Measurements from ENCODE around the gene PIP5K1B.

PIP5K1B gene

DNA sequence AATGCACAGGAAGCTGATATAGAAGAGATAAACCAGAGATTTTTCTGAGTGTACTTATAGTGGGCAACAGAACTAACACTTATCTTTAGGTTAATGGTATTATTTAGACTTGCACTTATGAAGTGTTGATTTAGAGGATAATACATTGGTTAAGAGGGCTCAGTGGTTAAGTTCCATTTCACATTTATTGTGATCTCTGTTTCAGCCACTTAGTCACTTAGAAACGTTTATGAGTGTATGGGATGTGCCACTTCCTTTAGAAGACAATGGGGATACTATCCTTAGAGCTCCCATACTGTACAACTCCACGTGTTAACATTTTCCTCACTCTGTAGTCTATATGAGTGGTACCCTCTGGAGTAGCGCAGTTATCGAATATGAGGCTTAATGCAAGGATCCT, 57.5 kb downstream of the PIP5K1B start:
- TF ChIP-seq TCF12 (IDR thresholded peaks at IDR 0.05; ENCODE audit: low read depth), result no peak

GRCh38 chr9:68763104-68763503, 58.1 kb downstream of the PIP5K1B start:
- TF ChIP-seq EP300 (IDR thresholded peaks at IDR 0.05; ENCODE audit: borderline replicate concordance) (no peak), EGR1 (IDR thresholded peaks at IDR 0.05) (no peak), TAF1 (IDR thresholded peaks at IDR 0.05; ENCODE audit: low read depth) (no peak), TEAD4 (IDR thresholded peaks at IDR 0.05) (no peak), CREB1 (IDR thresholded peaks at IDR 0.05; ENCODE audit: low read depth) (no peak), TCF12 (IDR thresholded peaks at IDR 0.05; ENCODE audit: low read depth) (no peak), YY1 (IDR thresholded peaks at IDR 0.05; ENCODE audit: low read depth) (no peak)
- TF ChIP-seq, protein P1, sequence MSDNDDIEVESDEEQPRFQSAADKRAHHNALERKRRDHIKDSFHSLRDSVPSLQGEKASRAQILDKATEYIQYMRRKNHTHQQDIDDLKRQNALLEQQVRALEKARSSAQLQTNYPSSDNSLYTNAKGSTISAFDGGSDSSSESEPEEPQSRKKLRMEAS (IDR thresholded peaks at IDR 0.05), result no peak

- TF ChIP-seq FOXM1 (IDR thresholded peaks at IDR 0.05; ENCODE audit: borderline replicate concordance, low read depth) (no peak), YY1 (IDR thresholded peaks at IDR 0.05; ENCODE audit: low read depth) (no peak)
Observed at GRCh38 chr9:68768619-68769018, 63.6 kb downstream of the PIP5K1B start.

GRCh38 chr9:68769852-68770251, 64.8 kb downstream of the PIP5K1B start:
- no peak for TF ChIP-seq RAD21 (IDR thresholded peaks at IDR 0.05; ENCODE audit: low read depth)
- TF ChIP-seq USF1 (IDR thresholded peaks at IDR 0.05), result no peak
- no peak for TF ChIP-seq TAF1 (IDR thresholded peaks at IDR 0.05; ENCODE audit: low read depth)
- no peak for TF ChIP-seq EGR1 (IDR thresholded peaks at IDR 0.05)
- no peak for TF ChIP-seq ZBTB7A (IDR thresholded peaks at IDR 0.05; ENCODE audit: low read depth)
- TF ChIP-seq CEBPB (IDR thresholded peaks at IDR 0.05), result no peak
- TF ChIP-seq CREB1 (IDR thresholded peaks at IDR 0.05; ENCODE audit: low read depth), result no peak
- TF ChIP-seq, protein P2, sequence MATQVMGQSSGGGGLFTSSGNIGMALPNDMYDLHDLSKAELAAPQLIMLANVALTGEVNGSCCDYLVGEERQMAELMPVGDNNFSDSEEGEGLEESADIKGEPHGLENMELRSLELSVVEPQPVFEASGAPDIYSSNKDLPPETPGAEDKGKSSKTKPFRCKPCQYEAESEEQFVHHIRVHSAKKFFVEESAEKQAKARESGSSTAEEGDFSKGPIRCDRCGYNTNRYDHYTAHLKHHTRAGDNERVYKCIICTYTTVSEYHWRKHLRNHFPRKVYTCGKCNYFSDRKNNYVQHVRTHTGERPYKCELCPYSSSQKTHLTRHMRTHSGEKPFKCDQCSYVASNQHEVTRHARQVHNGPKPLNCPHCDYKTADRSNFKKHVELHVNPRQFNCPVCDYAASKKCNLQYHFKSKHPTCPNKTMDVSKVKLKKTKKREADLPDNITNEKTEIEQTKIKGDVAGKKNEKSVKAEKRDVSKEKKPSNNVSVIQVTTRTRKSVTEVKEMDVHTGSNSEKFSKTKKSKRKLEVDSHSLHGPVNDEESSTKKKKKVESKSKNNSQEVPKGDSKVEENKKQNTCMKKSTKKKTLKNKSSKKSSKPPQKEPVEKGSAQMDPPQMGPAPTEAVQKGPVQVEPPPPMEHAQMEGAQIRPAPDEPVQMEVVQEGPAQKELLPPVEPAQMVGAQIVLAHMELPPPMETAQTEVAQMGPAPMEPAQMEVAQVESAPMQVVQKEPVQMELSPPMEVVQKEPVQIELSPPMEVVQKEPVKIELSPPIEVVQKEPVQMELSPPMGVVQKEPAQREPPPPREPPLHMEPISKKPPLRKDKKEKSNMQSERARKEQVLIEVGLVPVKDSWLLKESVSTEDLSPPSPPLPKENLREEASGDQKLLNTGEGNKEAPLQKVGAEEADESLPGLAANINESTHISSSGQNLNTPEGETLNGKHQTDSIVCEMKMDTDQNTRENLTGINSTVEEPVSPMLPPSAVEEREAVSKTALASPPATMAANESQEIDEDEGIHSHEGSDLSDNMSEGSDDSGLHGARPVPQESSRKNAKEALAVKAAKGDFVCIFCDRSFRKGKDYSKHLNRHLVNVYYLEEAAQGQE (IDR thresholded peaks at IDR 0.05; ENCODE audit: low read depth), result no peak
- TF ChIP-seq NFIC (IDR thresholded peaks at IDR 0.05), result no peak
- TF ChIP-seq, protein P1 (IDR thresholded peaks at IDR 0.05), result no peak
- TF ChIP-seq YY1 (IDR thresholded peaks at IDR 0.05; ENCODE audit: low read depth), result no peak
- no peak for TF ChIP-seq TCF12 (IDR thresholded peaks at IDR 0.05; ENCODE audit: low read depth)
- no peak for TF ChIP-seq TEAD4 (IDR thresholded peaks at IDR 0.05)
- no peak for TF ChIP-seq FOXM1 (IDR thresholded peaks at IDR 0.05; ENCODE audit: borderline replicate concordance, low read depth)
- no peak for TF ChIP-seq EP300 (IDR thresholded peaks at IDR 0.05; ENCODE audit: borderline replicate concordance)

DNA sequence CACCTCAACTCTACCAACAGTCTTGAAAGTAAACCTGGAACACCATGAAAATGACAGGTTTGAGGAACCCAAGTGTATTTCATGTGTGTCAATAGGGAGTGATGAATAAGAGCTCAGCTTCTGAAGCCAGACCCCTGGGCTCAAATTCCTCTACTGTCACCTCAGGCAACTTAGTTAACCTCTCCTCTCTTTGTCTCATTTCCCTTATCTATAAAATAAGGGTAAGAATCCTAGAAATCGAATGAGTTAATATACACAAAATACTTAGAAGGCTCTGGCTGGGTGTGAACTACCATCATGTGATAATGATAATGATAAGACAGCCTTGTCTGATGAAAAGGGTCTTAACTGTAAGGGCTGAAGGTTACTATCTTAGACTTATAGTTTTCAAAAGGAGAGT, 66.3 kb downstream of the PIP5K1B start:
- TF ChIP-seq, protein P2 (IDR thresholded peaks at IDR 0.05; ENCODE audit: low read depth), result no peak
- TF ChIP-seq TEAD4 (IDR thresholded peaks at IDR 0.05), result no peak
- no peak for TF ChIP-seq RAD21 (IDR thresholded peaks at IDR 0.05; ENCODE audit: low read depth)
- TF ChIP-seq FOXM1 (IDR thresholded peaks at IDR 0.05; ENCODE audit: borderline replicate concordance, low read depth), result no peak
- TF ChIP-seq, protein P1 (IDR thresholded peaks at IDR 0.05), result no peak
- TF ChIP-seq TCF12 (IDR thresholded peaks at IDR 0.05; ENCODE audit: low read depth), result no peak
- TF ChIP-seq EGR1 (IDR thresholded peaks at IDR 0.05), result no peak
- no peak for TF ChIP-seq USF1 (IDR thresholded peaks at IDR 0.05)
- TF ChIP-seq EP300 (IDR thresholded peaks at IDR 0.05; ENCODE audit: borderline replicate concordance), result no peak
- no peak for TF ChIP-seq NFIC (IDR thresholded peaks at IDR 0.05)
- TF ChIP-seq TAF1 (IDR thresholded peaks at IDR 0.05; ENCODE audit: low read depth), result no peak
- no peak for TF ChIP-seq CEBPB (IDR thresholded peaks at IDR 0.05)
- no peak for TF ChIP-seq ZBTB7A (IDR thresholded peaks at IDR 0.05; ENCODE audit: low read depth)
- no peak for TF ChIP-seq CREB1 (IDR thresholded peaks at IDR 0.05; ENCODE audit: low read depth)
- TF ChIP-seq YY1 (IDR thresholded peaks at IDR 0.05; ENCODE audit: low read depth), result no peak

DNA sequence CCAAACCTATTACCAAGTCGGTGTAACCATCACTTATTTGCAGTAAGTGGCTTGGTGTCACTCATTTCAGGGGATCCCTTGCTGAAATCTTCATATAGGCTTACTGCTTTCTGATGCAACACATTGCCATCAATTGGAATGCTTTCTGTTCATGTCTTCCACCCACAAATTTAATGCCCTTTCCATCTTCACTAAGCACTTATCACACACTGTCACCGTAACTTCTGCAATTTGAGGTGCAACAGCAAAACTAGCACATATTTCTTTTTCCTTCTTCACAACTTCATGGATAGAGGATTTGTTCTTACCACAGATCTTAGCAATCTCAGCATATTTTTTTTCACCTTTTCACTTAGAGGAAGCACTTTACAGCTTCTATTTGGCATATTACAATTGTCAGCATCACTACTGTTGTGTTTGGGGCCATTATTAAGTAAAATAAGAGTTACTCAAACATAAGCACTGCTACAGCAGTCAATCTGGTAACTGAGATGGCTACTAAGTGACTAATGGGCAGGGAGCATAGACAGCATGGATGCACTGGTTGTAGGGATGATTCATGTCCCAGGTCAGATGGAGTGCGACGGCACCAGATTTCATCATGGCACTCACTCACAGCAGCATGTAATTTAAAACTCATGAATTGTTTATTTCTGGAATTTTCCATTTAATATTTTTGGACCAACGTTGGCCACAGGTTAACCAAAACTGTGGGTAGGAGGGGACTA, 70.1 kb downstream of the PIP5K1B start:
- no peak for TF ChIP-seq ZBTB7A (IDR thresholded peaks at IDR 0.05; ENCODE audit: low read depth)
- no peak for TF ChIP-seq NFIC (IDR thresholded peaks at IDR 0.05)
- no peak for TF ChIP-seq USF1 (IDR thresholded peaks at IDR 0.05)
- no peak for TF ChIP-seq TAF1 (IDR thresholded peaks at IDR 0.05; ENCODE audit: low read depth)
- TF ChIP-seq TCF12 (IDR thresholded peaks at IDR 0.05; ENCODE audit: low read depth), result no peak
- TF ChIP-seq, protein P2 (IDR thresholded peaks at IDR 0.05; ENCODE audit: low read depth), result no peak
